Purkinje cell (primary cell): Measurements from ENCODE around the gene ACBD6. TPM values are rescaled to one million over a fixed set of nuclear protein-coding genes. Genes with fewer than 3 reads are reported as not detected.

Source experiments
- polyA plus RNA-seq: library from polyadenylated mRNA; unstranded; fragments of >200 nt; fragmentation: Nextera tagmentation; gene quantifications from 2 replicates; pipeline ENCODE4 v1.2.1, GENCODE V29; 2014

Gene ACBD6
- 35.1 and 37.8 TPM in 2 replicates for polyA plus RNA-seq

GRCh38 chr1:180502361-180503279, at the start of gene ACBD6:
Gene ACBD6 (minus strand): TSS chr1:180502577. CDS start chr1:180502266, 311 bp downstream.

Other genes starting within 250 kb of the ACBD6 start
- not detected in 2 replicates for gene OVAAL, start 56.4 kb upstream of the ACBD6 start, polyA plus RNA-seq
- gene XPR1, start 129.4 kb upstream of the ACBD6 start, polyA plus RNA-seq: 7.6 and 7.8 TPM in 2 replicates